GM12872 (cell line): ENCODE measurements around the gene HEXB.

Source experiments
- TF ChIP-seq, protein P1 (sequence below): IDR thresholded peaks from 3 replicates; pipeline ENCODE4 v1.5.1; 2011; ENCODE audit warnings: low read depth, mild to moderate bottlenecking, low read length, moderate library complexity; ENCODE audit not compliant: insufficient read depth

The HEXB gene

DNA sequence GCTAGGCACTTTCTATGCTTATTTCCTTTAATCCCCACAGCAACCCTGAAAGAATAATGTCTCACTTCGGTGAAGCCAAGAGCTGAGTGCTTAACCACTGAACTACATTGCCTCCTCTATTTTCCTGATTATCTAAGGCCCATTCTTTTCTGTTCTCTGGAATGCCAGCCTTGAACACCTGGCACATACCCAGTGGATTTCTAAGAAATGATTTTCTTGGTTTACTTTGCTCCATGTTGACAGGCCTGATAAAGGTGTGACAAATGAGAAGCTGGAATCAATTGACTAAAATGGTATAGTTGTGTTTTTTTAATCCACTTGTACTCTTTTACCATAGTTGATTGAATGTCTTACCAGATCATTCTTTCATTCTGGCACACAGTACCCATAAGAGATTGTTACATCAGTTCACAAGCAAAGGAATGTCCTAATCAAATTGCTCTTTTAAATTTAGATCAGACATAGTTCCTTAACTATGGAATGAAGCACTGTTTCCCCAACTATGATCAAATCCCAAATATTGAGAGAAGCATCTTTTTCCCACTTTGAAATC lies 35.5 kb upstream of the HEXB start:
- TF ChIP-seq, protein P1, sequence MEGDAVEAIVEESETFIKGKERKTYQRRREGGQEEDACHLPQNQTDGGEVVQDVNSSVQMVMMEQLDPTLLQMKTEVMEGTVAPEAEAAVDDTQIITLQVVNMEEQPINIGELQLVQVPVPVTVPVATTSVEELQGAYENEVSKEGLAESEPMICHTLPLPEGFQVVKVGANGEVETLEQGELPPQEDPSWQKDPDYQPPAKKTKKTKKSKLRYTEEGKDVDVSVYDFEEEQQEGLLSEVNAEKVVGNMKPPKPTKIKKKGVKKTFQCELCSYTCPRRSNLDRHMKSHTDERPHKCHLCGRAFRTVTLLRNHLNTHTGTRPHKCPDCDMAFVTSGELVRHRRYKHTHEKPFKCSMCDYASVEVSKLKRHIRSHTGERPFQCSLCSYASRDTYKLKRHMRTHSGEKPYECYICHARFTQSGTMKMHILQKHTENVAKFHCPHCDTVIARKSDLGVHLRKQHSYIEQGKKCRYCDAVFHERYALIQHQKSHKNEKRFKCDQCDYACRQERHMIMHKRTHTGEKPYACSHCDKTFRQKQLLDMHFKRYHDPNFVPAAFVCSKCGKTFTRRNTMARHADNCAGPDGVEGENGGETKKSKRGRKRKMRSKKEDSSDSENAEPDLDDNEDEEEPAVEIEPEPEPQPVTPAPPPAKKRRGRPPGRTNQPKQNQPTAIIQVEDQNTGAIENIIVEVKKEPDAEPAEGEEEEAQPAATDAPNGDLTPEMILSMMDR, result no peak

DNA sequence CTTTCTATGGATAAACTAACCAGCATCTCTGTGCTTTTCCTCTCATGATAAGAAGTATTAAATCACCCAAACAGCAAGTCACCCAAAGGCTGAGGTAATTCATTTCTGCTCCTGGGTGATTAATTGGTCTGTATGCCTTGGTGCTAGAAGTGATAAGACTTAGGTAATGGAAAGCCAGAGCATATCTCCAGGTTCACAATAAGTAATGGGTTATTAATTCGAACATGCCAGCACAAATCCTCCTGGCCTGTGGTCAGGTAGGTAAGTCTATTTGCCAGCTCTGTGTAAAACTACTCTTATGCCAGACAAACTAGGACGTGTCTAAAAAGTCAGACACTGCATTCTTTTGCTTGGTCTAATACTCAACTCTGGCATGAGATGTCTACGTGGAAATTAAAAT lies 33.3 kb upstream of the HEXB start:
- TF ChIP-seq, protein P1, result no peak

DNA sequence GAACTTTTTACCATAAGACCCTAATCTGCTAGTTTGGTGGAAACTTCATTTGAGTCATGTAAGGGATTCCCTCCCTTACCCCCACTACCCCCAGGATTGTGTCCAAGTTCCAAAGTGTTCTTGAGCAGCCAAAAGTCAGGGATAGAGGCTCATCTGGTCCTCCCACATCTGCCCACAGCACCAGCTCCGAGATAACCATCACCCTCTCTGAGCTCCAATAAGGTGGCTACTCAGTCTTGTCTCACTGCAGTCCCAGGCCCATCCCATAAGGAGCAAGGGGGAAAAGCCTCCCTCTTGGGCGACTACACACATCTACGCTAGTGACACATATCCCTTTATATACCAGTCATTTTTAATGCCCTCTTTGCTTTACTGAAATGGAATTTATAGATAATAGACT lies 32.5 kb upstream of the HEXB start:
- TF ChIP-seq, protein P1, result no peak

DNA sequence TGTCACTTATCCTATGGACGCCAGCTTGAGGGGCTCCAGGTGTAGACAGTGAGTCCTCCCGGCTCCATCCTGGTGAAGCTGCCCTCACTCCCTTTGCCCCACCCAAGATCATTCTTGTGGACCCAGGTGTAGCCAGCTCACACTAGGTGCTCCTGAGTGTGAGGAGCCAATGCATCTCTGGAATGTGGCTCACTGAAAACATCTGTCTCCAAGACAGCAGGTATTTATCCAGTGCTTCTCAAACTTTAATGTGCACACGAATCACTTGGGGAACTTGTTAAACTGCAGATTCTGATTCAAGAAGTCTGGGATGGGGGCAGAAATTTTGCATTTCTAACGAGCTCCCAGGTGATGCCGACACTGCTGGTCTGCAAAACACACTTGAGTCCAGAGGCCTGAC lies 31.0 kb upstream of the HEXB start:
- TF ChIP-seq, protein P1, result no peak

DNA sequence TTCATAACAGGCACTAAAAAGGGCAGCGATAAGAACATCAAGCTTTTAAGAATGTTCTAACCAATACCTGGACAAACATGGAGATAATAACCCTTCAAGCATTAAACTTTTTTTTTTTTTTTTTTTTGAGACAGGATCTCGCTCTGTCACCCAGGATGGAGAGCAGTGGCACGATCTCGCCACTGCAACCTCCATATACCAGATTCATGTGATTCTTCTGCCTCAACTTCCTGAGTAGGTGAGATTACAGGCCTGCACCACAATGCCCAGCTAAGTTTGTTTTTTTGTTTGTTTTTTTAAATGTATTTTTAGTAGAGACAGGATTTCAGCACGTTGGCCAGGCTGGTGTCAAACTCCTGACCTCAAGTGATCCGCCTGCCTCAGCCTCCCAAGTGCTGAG lies 29.8 kb upstream of the HEXB start:
- TF ChIP-seq, protein P1, result no peak

DNA sequence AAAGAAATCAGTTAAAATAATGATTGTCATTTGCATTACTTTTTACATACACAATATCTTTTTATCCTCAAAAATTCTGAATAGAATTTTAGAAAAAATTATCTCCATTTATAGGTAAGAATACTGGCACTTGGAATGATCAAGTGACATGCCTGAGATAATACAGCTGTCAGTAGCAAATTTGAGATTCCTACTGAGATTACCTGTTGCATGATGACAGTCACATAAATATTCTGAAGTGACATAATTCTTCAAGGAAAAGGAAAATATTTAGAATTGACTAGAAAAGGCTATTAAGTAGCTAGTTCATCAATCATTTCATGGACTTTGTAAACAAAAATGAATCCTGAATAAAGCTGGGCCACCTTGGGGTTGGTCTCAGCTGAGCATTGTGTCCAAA lies 29.3 kb upstream of the HEXB start:
- TF ChIP-seq, protein P1, result no peak

DNA sequence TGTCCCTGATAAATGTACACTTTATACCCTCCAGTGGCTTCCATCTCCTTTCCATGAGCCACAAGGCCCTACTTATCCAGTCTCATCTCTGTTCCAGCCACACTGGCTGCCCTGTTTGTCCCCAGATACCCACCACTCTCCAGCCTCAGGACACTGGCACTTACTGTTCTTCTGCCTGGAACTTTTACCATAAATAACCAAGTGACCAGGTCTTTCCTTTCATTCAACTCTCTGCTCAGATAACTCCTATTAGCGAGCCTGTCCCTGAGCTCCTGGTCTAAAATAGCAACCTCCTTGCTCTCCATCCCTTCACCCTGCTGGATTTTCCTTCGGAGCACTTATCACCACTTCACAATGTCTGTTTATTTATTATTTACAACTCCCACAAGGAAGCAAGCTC lies 27.9 kb upstream of the HEXB start:
- TF ChIP-seq, protein P1, result no peak
